Breast epithelium (tissue), 4 donors: ENCODE results near the gene OR2K2. TPM values are rescaled to one million over a fixed set of nuclear protein-coding genes. Genes with fewer than 3 reads are reported as not detected.
A peak's percentile ranks its signal among the peaks of the same experiment; 100 is the strongest.

Source experiments
- DNase-seq, 2 donors: peaks; one replicate each; pipeline ENCODE4 v3.0.0-alpha.2; 2019; ENCODE audit warnings: low spot score in 2 of 2
- H3K27ac ChIP-seq, 2 donors: fragments of 200-600 bp; sonication (generic) in 1 of 2; one replicate each; pipeline ENCODE4 v1.5.1; 2016 to 2019; ENCODE audit warnings: mild to moderate bottlenecking in 1 of 2
- H3K27me3 ChIP-seq, 2 donors: fragments of 200-600 bp; sonication (generic) in 1 of 2; one replicate each; pipeline versions ENCODE4 v1.5.1 to v1.6.0; 2017 to 2019; ENCODE audit warnings: control low read depth in 1 of 2, mild to moderate bottlenecking in 1 of 2
- H3K36me3 ChIP-seq: fragments of 200-600 bp; one replicate; pipeline ENCODE4 v1.5.1; 2019
- H3K4me1 ChIP-seq, 2 donors: fragments of 200-600 bp; sonication (generic); one replicate each; pipeline ENCODE4 v1.5.1; 2016 to 2019; ENCODE audit warnings: control low read depth in 1 of 2
- H3K4me3 ChIP-seq, 3 donors: fragments of 200-600 bp; sonication (generic); 1 replicate in 2 of 3; 2 replicates in 1 of 3; pipeline ENCODE4 v1.5.1; 2016 to 2019; ENCODE audit warnings: mild to moderate bottlenecking in 3 of 3, moderate library complexity in 2 of 3
- H3K9me3 ChIP-seq, 2 donors: fragments of 200-600 bp; sonication (generic) in 1 of 2; one replicate each; pipeline ENCODE4 v1.5.1; 2016 to 2019; ENCODE audit warnings: control low read depth in 1 of 2
- CTCF ChIP-seq, 3 donors: fragments of 450-650 bp; IDR thresholded peaks; one replicate each; pipeline ENCODE4 v1.5.1; 2016 to 2017; ENCODE audit warnings: antibody characterized with exemption in 3 of 3, mild to moderate bottlenecking in 3 of 3, moderate library complexity in 3 of 3
- POLR2A ChIP-seq: fragments of 450-650 bp; IDR thresholded peaks from one replicate; pipeline ENCODE4 v1.6.1; 2016; ENCODE audit warnings: antibody characterized with exemption, mild to moderate bottlenecking, moderate library complexity
- POLR2AphosphoS5 ChIP-seq, 3 donors: sonication (generic); formaldehyde crosslinking; IDR thresholded peaks; one replicate each; pipeline ENCODE4 v1.6.1; 2017; ENCODE audit warnings: antibody characterized with exemption in 3 of 3
- intact Hi-C: fragments of 100-400 bp; cut with DNase I; formaldehyde crosslinking; loops from one replicate; pipeline ENCODE4 v1.15.1; 2023; ENCODE audit warnings: low total_unique reads
- total RNA-seq, 3 donors: library from RNA; depleted of rRNA; stranded (reverse); fragments of >200 nt; gene quantifications; one replicate each; pipeline ENCODE4 v1.1.0, GENCODE V29; 2016

OR2K2 gene
- total RNA-seq, 3 donors from 2014 or later = 0.48 TPM; not detected in 2

DNA sequence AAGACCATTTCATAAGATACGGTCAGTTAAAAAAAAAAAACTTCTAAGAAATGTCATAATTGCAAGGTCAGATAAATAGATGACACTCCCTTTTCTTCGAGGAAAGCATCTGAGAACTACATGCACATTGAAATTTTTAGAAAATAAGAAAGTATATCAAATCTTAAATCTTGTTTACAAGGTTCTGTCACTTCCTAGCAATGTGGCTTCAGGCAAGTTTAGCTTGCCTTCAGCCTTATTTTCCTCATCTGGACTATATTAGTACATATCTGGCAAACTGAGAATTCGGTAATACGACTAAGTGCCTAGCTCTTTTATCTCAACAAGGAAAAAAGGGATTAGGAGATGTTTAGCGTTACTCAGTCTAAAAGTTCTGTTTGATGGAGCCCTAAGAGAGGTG, 32.5 kb upstream of the OR2K2 start:
- DNase-seq = no peak
- Histone ChIP-seq H3K36me3 (no peaks in the 10 kb centered on the region), H3K27ac (no peak overlapping the region), H3K4me3 (no peak overlapping the region), H3K4me1 (no peaks in the 10 kb centered on the region), H3K9me3 (no peaks in the 10 kb centered on the region), H3K27me3 (no peaks in the 10 kb centered on the region)
- TF ChIP-seq POLR2A (no peak), POLR2AphosphoS5 (IDR thresholded peaks at IDR 0.05) (no peak), CTCF (IDR thresholded peaks at IDR 0.05) (no peak)
- intact Hi-C loops = no loop called here

DNA sequence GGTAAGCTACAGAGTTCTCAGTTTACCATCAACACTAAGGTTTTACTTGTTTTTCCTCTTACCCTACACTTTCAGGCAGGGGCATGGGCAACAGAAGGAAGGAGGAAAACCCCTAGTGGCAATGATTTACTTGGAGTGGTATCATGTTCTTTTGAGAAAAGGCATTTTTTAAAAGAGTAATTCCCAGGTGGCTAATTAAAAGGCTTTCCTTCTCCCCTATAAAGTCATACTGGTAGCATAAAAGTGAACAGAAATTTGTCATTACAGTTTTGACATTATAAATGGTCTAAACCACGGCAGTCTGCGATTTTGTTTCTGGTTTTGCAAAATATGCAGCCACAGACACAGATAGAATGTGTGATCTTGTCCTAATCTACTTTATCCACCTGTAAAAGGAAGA, 30.9 kb upstream of the OR2K2 start:
- H3K27me3 ChIP-seq = no peaks in the 10 kb centered on the region
- TF ChIP-seq POLR2AphosphoS5 (IDR thresholded peaks at IDR 0.05) (no peak), CTCF (IDR thresholded peaks at IDR 0.05) (no peak), POLR2A (no peak)
- intact Hi-C loops = no loop called here
- H3K27ac ChIP-seq = no peak overlapping the region
- no peak overlapping the region for H3K4me3 ChIP-seq
- no peaks in the 10 kb centered on the region for H3K4me1 ChIP-seq
- H3K9me3 ChIP-seq = no peaks in the 10 kb centered on the region
- H3K36me3 ChIP-seq = no peaks in the 10 kb centered on the region
- no peak for DNase-seq

- H3K4me1 ChIP-seq = no peaks in the 10 kb centered on the region
- intact Hi-C loops = no loop called here
- no peaks in the 10 kb centered on the region for H3K9me3 ChIP-seq
- no peak for DNase-seq
- no peaks in the 10 kb centered on the region for H3K36me3 ChIP-seq
- H3K27me3 ChIP-seq = no peaks in the 10 kb centered on the region
- no peak overlapping the region for H3K27ac ChIP-seq
- peak overlapping the region; percentile 21 to 51 (median 34) for H3K4me3 ChIP-seq
- TF ChIP-seq POLR2AphosphoS5 (IDR thresholded peaks at IDR 0.05) (no peak), CTCF (IDR thresholded peaks at IDR 0.05) (no peak), POLR2A (no peak)
These were observed 26.6 kb upstream of the OR2K2 start for GRCh38 chr9:111356481-111357244.

- no peaks in the 10 kb centered on the region for H3K4me1 ChIP-seq
- intact Hi-C loops = no loop called here
- no peak overlapping the region for H3K27ac ChIP-seq
- no peaks in the 10 kb centered on the region for H3K9me3 ChIP-seq
- H3K27me3 ChIP-seq = no peaks in the 10 kb centered on the region
- no peak for DNase-seq
- no peaks in the 10 kb centered on the region for H3K36me3 ChIP-seq
- no peak for TF ChIP-seq POLR2A
- TF ChIP-seq CTCF (IDR thresholded peaks at IDR 0.05) = no peak
- no peak for TF ChIP-seq POLR2AphosphoS5 (IDR thresholded peaks at IDR 0.05)
- no peak overlapping the region for H3K4me3 ChIP-seq
These were observed 22.5 kb upstream of the OR2K2 start for GRCh38 chr9:111352545-111352944.

DNA sequence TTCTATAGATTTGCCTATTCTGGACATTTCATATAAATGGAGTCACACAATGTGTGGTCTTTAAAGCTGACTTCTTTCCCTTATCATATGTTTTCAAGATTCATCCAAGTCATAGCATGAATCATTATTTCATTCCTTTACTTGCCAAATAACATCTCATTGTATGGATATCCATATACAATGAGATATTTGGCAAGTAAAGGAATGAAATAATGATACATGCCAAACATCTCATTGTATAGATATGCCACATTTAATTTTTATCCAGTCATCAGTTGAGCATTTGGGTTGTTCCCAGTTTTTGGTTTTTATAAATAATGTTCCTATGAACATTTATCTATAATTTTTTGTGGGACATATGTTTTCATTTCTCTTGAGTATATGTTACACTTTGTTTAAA, 20.5 kb upstream of the OR2K2 start:
- intact Hi-C loops = no loop called here
- no peaks in the 10 kb centered on the region for H3K9me3 ChIP-seq
- no peaks in the 10 kb centered on the region for H3K4me1 ChIP-seq
- H3K36me3 ChIP-seq = no peaks in the 10 kb centered on the region
- TF ChIP-seq POLR2A (no peak), POLR2AphosphoS5 (IDR thresholded peaks at IDR 0.05) (no peak), CTCF (IDR thresholded peaks at IDR 0.05) (no peak)
- H3K27me3 ChIP-seq = no peaks in the 10 kb centered on the region
- no peak for DNase-seq
- no peak overlapping the region for H3K27ac ChIP-seq
- H3K4me3 ChIP-seq = no peak overlapping the region
